Measurements from ENCODE around the gene SV2B.

DNA sequence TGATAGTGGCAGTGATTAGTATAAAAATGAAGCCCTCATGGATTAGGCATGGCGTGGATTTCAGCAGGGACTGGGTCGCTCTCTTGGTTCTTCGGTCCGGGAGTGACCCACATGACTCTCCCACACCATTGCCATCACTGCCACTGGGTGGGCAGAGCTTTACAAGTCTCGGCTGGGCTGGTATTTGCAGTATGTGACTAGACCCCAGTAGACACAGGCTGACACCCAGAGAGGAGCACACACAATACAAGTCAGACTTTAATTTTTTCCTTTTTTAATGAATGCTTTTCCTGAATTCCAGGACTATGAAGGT is 1.5 kb downstream of the SV2B start:
- TF ChIP-seq EZH2phosphoT487 (conservative IDR thresholded peaks at IDR 0.05; ENCODE audit: low read length) = no peak
- TF ChIP-seq, protein P1, sequence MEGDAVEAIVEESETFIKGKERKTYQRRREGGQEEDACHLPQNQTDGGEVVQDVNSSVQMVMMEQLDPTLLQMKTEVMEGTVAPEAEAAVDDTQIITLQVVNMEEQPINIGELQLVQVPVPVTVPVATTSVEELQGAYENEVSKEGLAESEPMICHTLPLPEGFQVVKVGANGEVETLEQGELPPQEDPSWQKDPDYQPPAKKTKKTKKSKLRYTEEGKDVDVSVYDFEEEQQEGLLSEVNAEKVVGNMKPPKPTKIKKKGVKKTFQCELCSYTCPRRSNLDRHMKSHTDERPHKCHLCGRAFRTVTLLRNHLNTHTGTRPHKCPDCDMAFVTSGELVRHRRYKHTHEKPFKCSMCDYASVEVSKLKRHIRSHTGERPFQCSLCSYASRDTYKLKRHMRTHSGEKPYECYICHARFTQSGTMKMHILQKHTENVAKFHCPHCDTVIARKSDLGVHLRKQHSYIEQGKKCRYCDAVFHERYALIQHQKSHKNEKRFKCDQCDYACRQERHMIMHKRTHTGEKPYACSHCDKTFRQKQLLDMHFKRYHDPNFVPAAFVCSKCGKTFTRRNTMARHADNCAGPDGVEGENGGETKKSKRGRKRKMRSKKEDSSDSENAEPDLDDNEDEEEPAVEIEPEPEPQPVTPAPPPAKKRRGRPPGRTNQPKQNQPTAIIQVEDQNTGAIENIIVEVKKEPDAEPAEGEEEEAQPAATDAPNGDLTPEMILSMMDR (IDR thresholded peaks at IDR 0.05; ENCODE audit: insufficient read depth, low read length, poor library complexity, severe bottlenecking) = no peak

All from SU-DHL-6 (cell line).